Heart left ventricle (tissue), 16 donors: ENCODE data around the gene CTLA4. TPM values are rescaled to one million over a fixed set of nuclear protein-coding genes. Genes with fewer than 3 reads are reported as not detected.

Experiments used
- ATAC-seq, 4 donors: fragments of 200-7000 bp; cut with Tn5 transposase; one replicate each; pipeline ENCODE4 v1.9.1; 2020 to 2022; ENCODE audit warnings: moderate library complexity in 4 of 4, mild to moderate bottlenecking in 3 of 4, moderate number of reproducible peaks in 1 of 4
- DNase-seq, 5 donors: peaks; one replicate each; pipeline ENCODE4 v3.0.0-alpha.2; 2020
- H3K27ac ChIP-seq, 12 donors: fragments of 200-600 bp; sonication (generic) in 4 of 12; one replicate each; pipeline versions ENCODE4 v1.5.0 to v1.8.0; 2016 to 2022; ENCODE audit warnings: mild to moderate bottlenecking in 2 of 12
- H3K27me3 ChIP-seq, 9 donors: fragments of 200-600 bp; sonication (generic) in 2 of 9; one replicate each; pipeline versions ENCODE4 v1.5.1 to v1.8.0; 2016 to 2022; ENCODE audit warnings: mild to moderate bottlenecking in 3 of 9
- H3K36me3 ChIP-seq, 9 donors: fragments of 200-600 bp; sonication (generic) in 2 of 9; one replicate each; pipeline versions ENCODE4 v1.5.0 to v1.8.0; 2018 to 2022; ENCODE audit warnings: mild to moderate bottlenecking in 2 of 9
- H3K4me1 ChIP-seq, 12 donors: fragments of 200-600 bp; sonication (generic) in 4 of 12; one replicate each; pipeline versions ENCODE4 v1.5.0 to v1.8.0; 2016 to 2022; ENCODE audit warnings: mild to moderate bottlenecking in 3 of 12
- H3K4me3 ChIP-seq, 12 donors: fragments of 200-600 bp; sonication (generic) in 4 of 12; one replicate each; pipeline versions ENCODE4 v1.5.0 to v1.8.0; 2017 to 2022; ENCODE audit warnings: mild to moderate bottlenecking in 9 of 12, moderate library complexity in 4 of 12
- H3K9me3 ChIP-seq, 12 donors: fragments of 200-600 bp; sonication (generic) in 4 of 12; one replicate each; pipeline versions ENCODE4 v1.5.0 to v1.8.0; 2016 to 2022; ENCODE audit warnings: mild to moderate bottlenecking in 1 of 12
- POLR2A ChIP-seq, 2 donors: fragments of 450-650 bp; IDR thresholded peaks; one replicate each; pipeline ENCODE4 v1.6.1; 2017; ENCODE audit warnings: antibody characterized with exemption in 2 of 2, mild to moderate bottlenecking in 2 of 2, moderate library complexity in 2 of 2
- WGBS, 4 donors: extraction: QIAGEN DNeasy Blood & Tissue Kit in 2 of 4; methylation state at CpG; one replicate each; pipeline versions ENCODE4 v1.1.5 to v1.1.7; 2013 to 2018; 5-methylcytosine and 5-hydroxymethylcytosine counted together
- intact Hi-C, 10 donors: fragments of 100-400 bp; cut with DNase I; formaldehyde crosslinking; loops; one replicate each; pipeline versions ENCODE4 v1.11.1 to v1.14.2; 2022
- polyA plus RNA-seq, 2 donors: library from polyadenylated mRNA; stranded (reverse); fragments of 200-250 nt; gene quantifications; one replicate each; pipeline ENCODE4 v1.2.3, GENCODE V29; 2013
- total RNA-seq, 9 donors: library from RNA; depleted of rRNA in 2 of 9; stranded (reverse); fragments of >200 nt in 2 of 9; fragmentation: NEBNext Ultra II Directional in 3 of 9; extraction: Animal tissue kit (Norgen Biotek cat#: 25700) in 3 of 9; gene quantifications; one replicate each; pipeline versions ENCODE4 v1.1.0 to v1.2.4, GENCODE V29; 2016 to 2023
- TF ChIP-seq, protein P1 (sequence below), 12 donors: fragments of 200-600 bp; sonication (generic) in 4 of 12; IDR thresholded peaks; one replicate each; pipeline versions ENCODE4 v1.5.0 to v1.8.0; 2018 to 2022; ENCODE audit warnings: antibody characterized with exemption in 12 of 12, mild to moderate bottlenecking in 5 of 12
- donor health status: ischemic (EF 13 %, LVEDD 7.1; RV severe dilation, severe dysfunction).
- donor health status: healthy with polysubstance abuse.
- donor health status: DM: no; HTN: yes; CAD: no.
- donor health status: DM: no; HTN: no; CAD: no.
- donor health status: ischemic (EF 25% LVEDD 6.9; RV normal size, moderate dysfunction).
- donor health status: ischemic (EF 25% LVEDD 5.7; RV mildly dilated, moderate dysfunction).
- donor health status: healthy.
- donor health status: DM: yes; HTN: yes; CAD: no.
- donor health status: ischemic (EF 35%, LVEDD 5.7; RV mildly dilated, moderate dysfunction).
- donor health status: nonischemic (EF 11% LVEDD 7.7; RV severe dilation, severe dysfunction).
- donor health status: DM: yes; HTN: yes; CAD: no.
- donor health status: PGD.
- donor health status: ischemic (EF 29% LVEDD 5.4; RV normal size, mild dysfunction).
- donor health status: nonischemic (EF 23%, LVEDD 6.1; RV moderate dilation, normal function).

The CTLA4 gene
- total and polyA plus RNA-seq, 11 donors = 0.27 to 1.3 (median 0.39) TPM; not detected in 7

- peak overlapping the region in 5 of 12 donors; percentile 15 to 57 (median 25) for H3K27ac ChIP-seq
- no peak for TF ChIP-seq POLR2A (IDR thresholded peaks at IDR 0.05)
- TF ChIP-seq, protein P1, sequence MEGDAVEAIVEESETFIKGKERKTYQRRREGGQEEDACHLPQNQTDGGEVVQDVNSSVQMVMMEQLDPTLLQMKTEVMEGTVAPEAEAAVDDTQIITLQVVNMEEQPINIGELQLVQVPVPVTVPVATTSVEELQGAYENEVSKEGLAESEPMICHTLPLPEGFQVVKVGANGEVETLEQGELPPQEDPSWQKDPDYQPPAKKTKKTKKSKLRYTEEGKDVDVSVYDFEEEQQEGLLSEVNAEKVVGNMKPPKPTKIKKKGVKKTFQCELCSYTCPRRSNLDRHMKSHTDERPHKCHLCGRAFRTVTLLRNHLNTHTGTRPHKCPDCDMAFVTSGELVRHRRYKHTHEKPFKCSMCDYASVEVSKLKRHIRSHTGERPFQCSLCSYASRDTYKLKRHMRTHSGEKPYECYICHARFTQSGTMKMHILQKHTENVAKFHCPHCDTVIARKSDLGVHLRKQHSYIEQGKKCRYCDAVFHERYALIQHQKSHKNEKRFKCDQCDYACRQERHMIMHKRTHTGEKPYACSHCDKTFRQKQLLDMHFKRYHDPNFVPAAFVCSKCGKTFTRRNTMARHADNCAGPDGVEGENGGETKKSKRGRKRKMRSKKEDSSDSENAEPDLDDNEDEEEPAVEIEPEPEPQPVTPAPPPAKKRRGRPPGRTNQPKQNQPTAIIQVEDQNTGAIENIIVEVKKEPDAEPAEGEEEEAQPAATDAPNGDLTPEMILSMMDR (IDR thresholded peaks at IDR 0.05) = no peak
- H3K4me3 ChIP-seq = no peak overlapping the region
- no peaks in the 10 kb centered on the region for H3K27me3 ChIP-seq
- no peaks in the 10 kb centered on the region for H3K36me3 ChIP-seq
- intact Hi-C loops = no loop called here
- H3K9me3 ChIP-seq = no peaks in the 10 kb centered on the region
- DNase-seq (peak in 1 of 5 donors; percentile 42), ATAC-seq (peak in 3 of 4 donors; percentile 27 to 64 (median 33))
- WGBS, 4 donors = 84 to 93% (median 88%) methylated on average over 7 of the region's 7 CpGs
- H3K4me1 ChIP-seq = peaks cover 0 to 34% (median 0%) of the 10 kb centered on the region in 12 donors
Measured at GRCh38 chr2:203893840-203894239, 26.3 kb downstream of the CTLA4 start.

- Histone ChIP-seq H3K4me3 (no peak overlapping the region), H3K9me3 (no peaks in the 10 kb centered on the region), H3K27me3 (no peaks in the 10 kb centered on the region), H3K36me3 (no peaks in the 10 kb centered on the region), H3K27ac (peak overlapping the region in 4 of 12 donors; percentile 23 to 57 (median 32)), H3K4me1 (peaks cover 0 to 34% (median 0%) of the 10 kb centered on the region in 12 donors)
- no peak for TF ChIP-seq POLR2A (IDR thresholded peaks at IDR 0.05)
- TF ChIP-seq, protein P1 (IDR thresholded peaks at IDR 0.05) = no peak
- intact Hi-C loops = no loop called here
- WGBS, 4 donors = 73 to 96% (median 95%) methylated on average over 1 of the region's 1 CpG
- DNase-seq = no peak
- no peak for ATAC-seq
Measured at GRCh38 chr2:203894262-203894661, 26.7 kb downstream of the CTLA4 start.

- WGBS, 4 donors = 34 to 56% (median 50%) methylated on average over 2 of the region's 2 CpGs
- H3K4me1 ChIP-seq = peaks cover 0 to 20% (median 0%) of the 10 kb centered on the region in 12 donors
- DNase-seq (no peak), ATAC-seq (peak in 2 of 4 donors; percentile 40 to 49)
- no peaks in the 10 kb centered on the region for H3K27me3 ChIP-seq
- H3K36me3 ChIP-seq = no peaks in the 10 kb centered on the region
- H3K9me3 ChIP-seq = peaks cover 0 to 20% (median 13%) of the 10 kb centered on the region in 12 donors
- H3K4me3 ChIP-seq = no peak overlapping the region
- H3K27ac ChIP-seq = peak overlapping the region in 6 of 12 donors; percentile 6 to 85 (median 39)
- intact Hi-C loops = no loop called here
- TF ChIP-seq, protein P1 (IDR thresholded peaks at IDR 0.05) = no peak
- no peak for TF ChIP-seq POLR2A (IDR thresholded peaks at IDR 0.05)
Measured at GRCh38 chr2:203897544-203897943, 30.0 kb downstream of the CTLA4 start.

DNA sequence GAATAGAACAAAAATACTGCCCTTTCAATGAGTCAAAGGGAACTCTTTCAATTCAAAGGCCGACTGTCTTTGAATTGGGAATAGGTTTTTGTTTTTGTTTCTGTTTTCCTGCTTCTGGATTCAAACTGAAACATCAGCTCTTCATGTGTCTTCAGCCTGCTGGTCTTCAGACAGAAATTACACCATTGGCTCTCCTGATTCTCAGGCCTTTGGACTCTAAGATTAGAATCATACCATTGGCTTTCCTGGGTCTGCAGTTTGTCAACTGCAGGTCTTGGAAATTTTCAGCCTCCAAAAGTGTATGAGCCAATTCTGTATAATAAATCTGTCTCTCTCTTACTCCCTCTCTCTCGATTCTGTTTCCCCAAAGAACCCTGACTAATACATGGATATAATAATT, 31.1 kb downstream of the CTLA4 start:
- intact Hi-C loops = no loop called here
- Histone ChIP-seq H3K4me3 (no peak overlapping the region), H3K4me1 (peaks cover 0 to 20% (median 0%) of the 10 kb centered on the region in 12 donors), H3K27me3 (no peaks in the 10 kb centered on the region), H3K9me3 (peaks cover 0 to 29% (median 19%) of the 10 kb centered on the region in 12 donors), H3K27ac (peak overlapping the region in 3 of 12 donors; percentile 9 to 85 (median 32)), H3K36me3 (no peaks in the 10 kb centered on the region)
- TF ChIP-seq, protein P1 (IDR thresholded peaks at IDR 0.05) = no peak
- no peak for TF ChIP-seq POLR2A (IDR thresholded peaks at IDR 0.05)
- ATAC-seq (no peak), DNase-seq (no peak)
- 73 to 81% (median 76%) methylated on average over 2 of the region's 2 CpGs for WGBS, 4 donors
